WERI-Rb-1 (cell line): ENCODE results near the gene PPIB.

ENCODE experiments used
- DNase-seq: peaks from one replicate; pipeline ENCODE4 v3.0.0-alpha.2; 2020
- H3K27ac ChIP-seq: fragments of 250-450 bp; sonication (Bioruptor Pico); 2 replicates; pipeline ENCODE4 v1.5.1; 2020; ENCODE audit warnings: mild to moderate bottlenecking, moderate library complexity
- H3K27me3 ChIP-seq: fragments of 250-450 bp; sonication (Bioruptor Pico); 2 replicates; pipeline ENCODE4 v1.5.1; 2021; ENCODE audit warnings: mild to moderate bottlenecking, low read depth, moderate library complexity; ENCODE audit not compliant: insufficient read depth, severe bottlenecking
- H3K36me3 ChIP-seq: fragments of 250-450 bp; sonication (Bioruptor Pico); 2 replicates; pipeline ENCODE4 v1.5.1; 2020; ENCODE audit warnings: mild to moderate bottlenecking, moderate library complexity
- H3K4me3 ChIP-seq: 2 replicates; pipeline ENCODE4 v1.5.1; 2011; ENCODE audit warnings: low read depth, mild to moderate bottlenecking, control low read depth, low read length
- H3K9me3 ChIP-seq: fragments of 250-450 bp; sonication (Bioruptor Pico); 2 replicates; pipeline ENCODE4 v1.5.1; 2021; ENCODE audit warnings: mild to moderate bottlenecking, moderate library complexity; ENCODE audit not compliant: severe bottlenecking
- CTCF ChIP-seq: IDR thresholded peaks from 2 replicates; pipeline ENCODE4 v1.5.1; 2011; ENCODE audit warnings: low read depth, mild to moderate bottlenecking, control low read depth, inconsistent platforms, low read length

PPIB gene

GRCh38 chr15:64182859-64183370, 20.1 kb upstream of the PPIB start:
- Histone ChIP-seq H3K27ac (no peak overlapping the region), H3K36me3 (peaks cover 4% of the 10 kb centered on the region), H3K27me3 (no peaks in the 10 kb centered on the region), H3K9me3 (no peaks in the 10 kb centered on the region), H3K4me3 (no peak overlapping the region)
- no peak for DNase-seq
- no peak for TF ChIP-seq CTCF

DNA sequence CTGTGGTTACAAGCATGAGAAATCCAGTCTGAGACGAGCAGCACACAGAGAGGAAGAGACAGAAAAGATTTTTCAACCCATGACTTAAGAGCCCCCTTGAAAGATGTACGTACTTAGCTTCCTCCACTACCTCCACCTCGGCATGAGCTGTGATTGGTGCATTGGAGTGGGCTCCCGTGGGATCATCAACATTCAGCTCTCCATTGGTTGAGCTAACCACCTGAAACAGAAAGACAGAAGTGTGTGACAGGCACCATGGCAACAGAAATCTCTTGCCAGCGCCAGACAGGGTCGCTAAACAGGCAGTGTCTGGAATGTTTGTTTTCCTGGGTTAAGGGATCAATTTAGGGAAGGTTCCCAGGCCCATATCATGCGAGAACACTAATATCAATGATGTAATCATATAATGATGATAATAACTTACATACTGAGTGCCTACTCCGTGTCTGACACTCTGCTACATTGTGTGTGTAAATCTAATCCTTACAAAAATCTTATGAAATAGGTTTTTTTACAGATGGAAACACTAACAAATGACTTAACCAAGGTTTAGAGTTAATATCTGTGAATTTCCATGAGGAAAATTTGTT, 17.5 kb upstream of the PPIB start:
- Histone ChIP-seq H3K4me3 (no peak overlapping the region), H3K27ac (no peak overlapping the region), H3K9me3 (no peaks in the 10 kb centered on the region), H3K27me3 (no peaks in the 10 kb centered on the region), H3K36me3 (peaks cover 5% of the 10 kb centered on the region; the same call in 1 of the 2 replicates)
- no peak for DNase-seq
- TF ChIP-seq CTCF, result no peak

DNA sequence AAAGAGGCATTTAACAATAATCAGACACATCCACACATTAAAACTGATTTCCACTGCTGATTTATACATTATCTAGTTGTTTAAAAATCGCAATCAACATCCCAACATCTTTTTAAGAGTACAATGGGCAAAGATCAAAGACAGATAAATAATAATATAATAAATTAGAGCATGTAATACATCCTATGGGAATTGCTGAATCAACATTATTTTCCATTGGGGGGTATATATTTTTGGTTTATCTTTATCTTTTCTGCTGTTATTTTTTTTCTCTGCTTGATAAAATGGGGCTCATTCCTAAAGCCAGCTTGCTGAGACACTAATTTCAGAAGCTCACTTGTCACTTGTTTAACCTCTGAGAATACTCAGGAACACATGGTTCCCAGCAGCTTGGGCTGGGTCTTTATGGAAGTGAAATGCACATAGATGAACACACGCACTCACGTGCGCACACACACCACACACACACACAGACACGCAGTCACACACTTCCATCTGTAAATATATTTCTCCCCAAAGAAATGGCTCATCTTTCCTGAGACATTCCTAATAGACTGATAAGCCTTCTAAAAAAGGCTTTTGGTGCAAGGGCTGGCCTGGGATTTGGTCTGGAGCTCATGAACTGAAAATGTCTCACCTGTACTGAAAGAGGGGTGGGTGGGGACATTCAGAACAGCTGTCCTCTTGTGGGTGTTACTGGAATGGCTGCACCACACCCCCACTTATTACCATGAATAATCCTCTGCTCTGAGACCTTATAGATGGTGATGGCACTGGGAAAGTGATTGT, 3.5 kb upstream of the PPIB start:
- DNase-seq, result no peak
- H3K27ac ChIP-seq, result no peak overlapping the region
- H3K9me3 ChIP-seq, result no peaks in the 10 kb centered on the region
- no peak overlapping the region for H3K4me3 ChIP-seq
- peaks cover 7% of the 10 kb centered on the region for H3K36me3 ChIP-seq
- TF ChIP-seq CTCF, result no peak
- no peaks in the 10 kb centered on the region for H3K27me3 ChIP-seq

- H3K27me3 ChIP-seq, result no peaks in the 10 kb centered on the region
- no peak for DNase-seq
- no peak for TF ChIP-seq CTCF
- H3K36me3 ChIP-seq, result peaks cover 25% of the 10 kb centered on the region
- H3K27ac ChIP-seq, result no peak overlapping the region
- no peak overlapping the region for H3K4me3 ChIP-seq
- no peaks in the 10 kb centered on the region for H3K9me3 ChIP-seq
Measured at GRCh38 chr15:64164436-64164835, 1.6 kb upstream of the PPIB start.

- H3K27ac ChIP-seq, result peak overlapping the region; percentile 41
Measured at GRCh38 chr15:64163659-64164362, 989 bp upstream of the PPIB start.

More at GRCh38 chr15:64163659-64164362, 989 bp upstream of the PPIB start:
- DNase-seq, result no peak
- H3K27me3 ChIP-seq, result no peaks in the 10 kb centered on the region
- H3K36me3 ChIP-seq, result peaks cover 31% of the 10 kb centered on the region
- H3K4me3 ChIP-seq, result peak overlapping the region; percentile 16
- TF ChIP-seq CTCF, result no peak
- no peaks in the 10 kb centered on the region for H3K9me3 ChIP-seq
